Endothelial cell of umbilical vein (primary cell): Measurements from ENCODE around the gene EFR3B. TPM values are rescaled to one million over a fixed set of nuclear protein-coding genes. Genes with fewer than 3 reads are reported as not detected.

Source experiments
- BruUV-seq: library from RNA; stranded (reverse); fragments of 400-500 nt; replicated peaks from 2 replicates; lab custom pipeline; 2021; lab: Mats Ljungman, UMichigan
- CTCF ChIA-PET: fragments of 300-600, 350-600 bp; sonication (Branson Sonifier 250); formaldehyde crosslinking; loops from one replicate; lab custom pipeline; 2021; ENCODE audit warnings: antibody characterized with exemption, inconsistent platforms; lab: Charles Lee
- POLR2A ChIA-PET: fragments of 300-600, 350-600 bp; sonication (Branson Sonifier 250); formaldehyde crosslinking; loops from one replicate; lab custom pipeline; 2021; ENCODE audit warnings: antibody characterized with exemption, inconsistent platforms; lab: Charles Lee
- DNase-seq: peaks from one replicate; pipeline ENCODE4 v3.0.0-alpha.2; 2011; ENCODE audit warnings: low read depth, low spot score
- FAIRE-seq: peaks from 2 replicates; lab custom pipeline; 2011; peaks lifted over from hg19 to GRCh38; lab: Jason Lieb, UNC
- H2AFZ ChIP-seq: 2 replicates; pipeline ENCODE4 v1.6.0; 2012; ENCODE audit warnings: low read depth, low read length, control low read depth, inconsistent platforms
- H3K27ac ChIP-seq: 2 replicates; pipeline ENCODE4 v1.5.1; 2011; ENCODE audit warnings: low read depth, mild to moderate bottlenecking, control low read depth, low read length, moderate library complexity; ENCODE audit not compliant: insufficient read depth
- H3K27me3 ChIP-seq, 2 experiments: 2 replicates each; pipeline versions ENCODE4 v1.6.0 to v1.6.1; 2011; ENCODE audit warnings: low read length in 2 of 2, mixed read lengths in 1 of 2; ENCODE audit not compliant: control insufficient read depth in 2 of 2, insufficient read depth in 2 of 2
- H3K36me3 ChIP-seq, 2 experiments: 2 replicates in 1 of 2; 3 replicates in 1 of 2; pipeline ENCODE4 v1.5.1; 2011; ENCODE audit warnings: low read length in 2 of 2, mild to moderate bottlenecking in 1 of 2, moderate library complexity in 1 of 2; ENCODE audit not compliant: control insufficient read depth in 2 of 2, insufficient read depth in 2 of 2; ENCODE audit errors: extremely low read depth in 1 of 2
- H3K4me1 ChIP-seq: 3 replicates; pipeline ENCODE4 v1.5.1; 2011; ENCODE audit warnings: mild to moderate bottlenecking, low read length; ENCODE audit not compliant: control insufficient read depth, insufficient read depth; ENCODE audit errors: extremely low read depth
- H3K4me2 ChIP-seq: 2 replicates; pipeline ENCODE4 v1.6.1; 2011; ENCODE audit warnings: low read length, control low read depth, mixed read lengths; ENCODE audit not compliant: insufficient read depth
- H3K4me3 ChIP-seq, 3 experiments: fragments of 200-600 bp in 1 of 3; sonication (generic), shearing (Covaris generic) in 1 of 3; replicated peaks in 1 of 3; 2 replicates each; pipeline ENCODE4 v1.5.1; 2011 to 2016; ENCODE audit warnings: control low read depth in 3 of 3, low read length in 3 of 3, mild to moderate bottlenecking in 2 of 3, inconsistent platforms in 1 of 3, low read depth in 1 of 3, moderate library complexity in 1 of 3; ENCODE audit not compliant: insufficient read depth in 1 of 3
- H3K79me2 ChIP-seq: 2 replicates; pipeline ENCODE4 v1.6.0; 2012; ENCODE audit warnings: low read length, inconsistent platforms; ENCODE audit not compliant: control insufficient read depth, insufficient read depth
- H3K9ac ChIP-seq: replicated peaks from 2 replicates; pipeline ENCODE3; 2011; ENCODE audit warnings: low read length, control low read depth; ENCODE audit not compliant: insufficient read depth; ENCODE audit errors: extremely low read depth
- H3K9me1 ChIP-seq: replicated peaks from 3 replicates; pipeline ENCODE4 v1.6.0; 2011; ENCODE audit warnings: mild to moderate bottlenecking, low read length; ENCODE audit not compliant: control insufficient read depth, insufficient read depth; ENCODE audit errors: extremely low read depth
- H3K9me3 ChIP-seq: replicated peaks from 2 replicates; pipeline ENCODE4 v1.5.1; 2012; ENCODE audit warnings: low read length, inconsistent platforms; ENCODE audit not compliant: control insufficient read depth, insufficient read depth
- H4K20me1 ChIP-seq: replicated peaks from 2 replicates; pipeline ENCODE3; 2011; ENCODE audit warnings: mild to moderate bottlenecking, low read length; ENCODE audit not compliant: control insufficient read depth, insufficient read depth; ENCODE audit errors: extremely low read depth
- CTCF ChIP-seq, 2 donors: IDR thresholded peaks; 1 replicate in 1 of 2; 2 replicates in 1 of 2; pipeline ENCODE4 v1.5.1; 2011; ENCODE audit warnings: low read length in 2 of 2, mild to moderate bottlenecking in 2 of 2, moderate library complexity in 2 of 2, control low read depth in 1 of 2, inconsistent platforms in 1 of 2, low read depth in 1 of 2; ENCODE audit not compliant: insufficient read depth in 1 of 2; ENCODE audit errors: extremely low read depth in 1 of 2
- EZH2 ChIP-seq: IDR thresholded peaks from 2 replicates; pipeline ENCODE4 v1.6.1; 2012; ENCODE audit warnings: borderline replicate concordance, low read depth, mild to moderate bottlenecking, moderate library complexity, low read length, inconsistent platforms; ENCODE audit not compliant: severe bottlenecking
- FOS ChIP-seq: IDR thresholded peaks from 2 replicates; pipeline ENCODE4 v1.6.1; 2011; ENCODE audit warnings: mild to moderate bottlenecking, low read length, moderate library complexity, borderline replicate concordance; ENCODE audit not compliant: insufficient read depth
- GATA2 ChIP-seq: IDR thresholded peaks from 2 replicates; pipeline ENCODE4 v1.7.0; 2011; ENCODE audit warnings: low read depth, mild to moderate bottlenecking, moderate library complexity, mixed read lengths, low read length; ENCODE audit not compliant: insufficient read length, insufficient read depth
- JUN ChIP-seq: IDR thresholded peaks from 2 replicates; pipeline ENCODE4 v1.6.1; 2011; ENCODE audit warnings: borderline replicate concordance, low read depth; ENCODE audit not compliant: insufficient read length, insufficient read depth
- MAX ChIP-seq: IDR thresholded peaks from 2 replicates; pipeline ENCODE4 v1.6.1; 2011; ENCODE audit not compliant: insufficient read depth, insufficient read length
- MYC ChIP-seq: IDR thresholded peaks from one replicate; pipeline ENCODE4 v1.6.1; 2011; ENCODE audit warnings: mild to moderate bottlenecking, low read depth, low read length
- POLR2A ChIP-seq: IDR thresholded peaks from 2 replicates; pipeline ENCODE4 v1.6.1; 2012; ENCODE audit warnings: low read depth, mild to moderate bottlenecking, control low read depth, low read length
- POLR2AphosphoS5 ChIP-seq: IDR thresholded peaks from 2 replicates; pipeline ENCODE4 v1.6.1; 2012; ENCODE audit warnings: low read depth, mild to moderate bottlenecking, control low read depth, low read length, moderate library complexity; ENCODE audit not compliant: insufficient read depth
- dilution Hi-C: fragments of 300-500 bp; cut with MboI; formaldehyde crosslinking; loops from one replicate; pipeline ENCODE4 v1.15.0; 2019; ENCODE audit warnings: low sequenced_read_pairs; ENCODE audit not compliant: extremely low pct_ligation_motif_present
- intact Hi-C: fragments of 100-400 bp; cut with micrococcal nuclease; formaldehyde crosslinking; loops from one replicate; pipeline ENCODE4 v1.10.0; 2022
- polyA plus RNA-seq, 4 experiments: library from polyadenylated mRNA; depleted of rRNA in 3 of 4; stranded (reverse) in 3 of 4; unstranded in 1 of 4; fragments of >200 nt; gene quantifications; 2 replicates each; pipeline versions ENCODE4 v1.2.1 to v1.2.3, GENCODE V29; 2011 to 2012; ENCODE audit warnings: missing spikeins in 1 of 4
- total RNA-seq: library from RNA; stranded (reverse); gene quantifications from 2 replicates; pipeline ENCODE4 v1.2.3, GENCODE V29; 2021

EFR3B gene
- total and polyA plus RNA-seq, 2 donors (not counting 3 experiments of a cell fraction or from before 2014, with no cell fraction given), result 0.15 to 0.77 TPM

GRCh38 chr2:25000036-25000435 lies 41.8 kb upstream of the EFR3B start:
- Histone ChIP-seq H3K36me3 (no peaks in the 10 kb centered on the region), H3K27me3 (peaks cover 2 to 6% of the 10 kb centered on the region in 2 experiments), H3K4me1 (no peaks in the 10 kb centered on the region), H3K4me2 (no peak overlapping the region), H3K9me1 (no peaks in the 10 kb centered on the region), H3K27ac (no peak overlapping the region), H3K9me3 (no peaks in the 10 kb centered on the region), H4K20me1 (no peaks in the 10 kb centered on the region), H3K4me3 (no peak overlapping the region), H3K79me2 (no peaks in the 10 kb centered on the region), H3K9ac (no peak overlapping the region), H2AFZ (no peak overlapping the region)
- TF ChIP-seq CTCF (IDR thresholded peaks at IDR 0.05; ENCODE audit: extremely low read depth in 1 of 2, insufficient read depth in 1 of 2, low read depth in 1 of 2, low read length in 2 of 2) (no peak), FOS (no peak), POLR2AphosphoS5 (no peak), GATA2 (no peak), JUN (no peak), MAX (no peak), POLR2A (no peak), EZH2 (no peak), MYC (no peak)
- ChIA-PET POLR2A (no interaction called here), CTCF (interaction anchor here (0.7 to 1.4 kb wide), 2 partner anchors 35 to 129 kb away, joined by 3 read pairs; no protein-coding TSS in a partner anchor)
- no TSS peak for BruUV-seq
- intact Hi-C loops (no loop called here), dilution Hi-C loops (no loop called here)
- FAIRE-seq, result no peak
- no peak for DNase-seq
